Body of pancreas (tissue), 4 donors: ENCODE measurements around the gene RXRG. TPM values are rescaled to one million over a fixed set of nuclear protein-coding genes. Genes with fewer than 3 reads are reported as not detected.
A peak's percentile ranks its signal among the peaks of the same experiment; 100 is the strongest.

Experiments used
- ATAC-seq: fragments of 150-250 bp; one replicate; pipeline ENCODE4 v1.9.1; 2016
- DNase-seq, 4 donors: peaks; one replicate each; pipeline ENCODE4 v3.0.0-alpha.2; 2019
- H3K27ac ChIP-seq, 4 donors: fragments of 200-600 bp; sonication (generic); 1 replicate in 3 of 4; 2 replicates in 1 of 4; pipeline versions ENCODE4 v1.5.1 to v1.6.1; 2016 to 2019; ENCODE audit warnings: mild to moderate bottlenecking in 1 of 4, mixed read lengths in 1 of 4, moderate library complexity in 1 of 4
- H3K27me3 ChIP-seq, 2 donors: fragments of 200-600 bp; sonication (generic); one replicate each; pipeline ENCODE4 v1.6.0; 2016; ENCODE audit warnings: mild to moderate bottlenecking in 1 of 2
- H3K36me3 ChIP-seq, 2 donors: fragments of 200-600 bp; sonication (generic); replicated peaks in 1 of 2; 2 replicates each; pipeline ENCODE4 v1.5.1; 2016; ENCODE audit warnings: low read depth in 2 of 2; ENCODE audit not compliant: insufficient read depth in 1 of 2
- H3K4me1 ChIP-seq: fragments of 200-600 bp; sonication (generic); one replicate; pipeline ENCODE4 v1.6.0; 2016
- H3K4me3 ChIP-seq, 2 donors: fragments of 200-600 bp; sonication (generic); 1 replicate in 1 of 2; 2 replicates in 1 of 2; pipeline ENCODE4 v1.5.1; 2016 to 2019
- H3K9me3 ChIP-seq, 3 donors: fragments of 200-600 bp; sonication (generic); 1 replicate in 2 of 3; 2 replicates in 1 of 3; pipeline ENCODE4 v1.5.1; 2016
- CTCF ChIP-seq, 7 experiments: fragments of 450-650 bp in 4 of 7; fragments of 200-600 bp in 3 of 7; sonication (generic) in 3 of 7; IDR thresholded peaks; one replicate each; pipeline ENCODE4 v1.5.1; 2016 to 2019; ENCODE audit warnings: antibody characterized with exemption in 7 of 7
- POLR2A ChIP-seq, 3 donors: fragments of 450-650 bp; IDR thresholded peaks; one replicate each; pipeline ENCODE4 v1.6.1; 2016; ENCODE audit warnings: antibody characterized with exemption in 3 of 3, mild to moderate bottlenecking in 2 of 3
- WGBS, 2 donors: methylation state at CpG; one replicate each; pipeline ENCODE4 v1.1.5; 2017; 5-methylcytosine and 5-hydroxymethylcytosine counted together
- intact Hi-C: fragments of 100-400 bp; cut with DNase I; formaldehyde crosslinking; loops from one replicate; pipeline ENCODE4 v1.15.1; 2023
- total RNA-seq, 2 donors: library from RNA; depleted of rRNA; stranded (reverse); fragments of >200 nt; gene quantifications; one replicate each; pipeline ENCODE4 v1.1.0, GENCODE V29; 2016

Gene RXRG
- total RNA-seq, 2 donors from 2014 or later, result 2.6 TPM; not detected in 1

GRCh38 chr1:165367375-165367993 lies 77.4 kb downstream of the RXRG start:
- H3K27ac ChIP-seq, result no peak overlapping the region
- no peaks in the 10 kb centered on the region for H3K36me3 ChIP-seq
- no peaks in the 10 kb centered on the region for H3K9me3 ChIP-seq
- H3K4me1 ChIP-seq, result no peaks in the 10 kb centered on the region
- DNase-seq (peak; percentile 85 to 93 (median 86)), ATAC-seq (peak; percentile 68)
- intact Hi-C loops, result no loop called here
- TF ChIP-seq CTCF (IDR thresholded peaks at IDR 0.05), result peak; percentile 67 to 93 (median 74)
- TF ChIP-seq POLR2A (IDR thresholded peaks at IDR 0.05), result no peak
- no peak overlapping the region for H3K4me3 ChIP-seq
- no peaks in the 10 kb centered on the region for H3K27me3 ChIP-seq
- WGBS, 2 donors, result 40 to 41% methylated on average over 7 of the region's 7 CpGs

- no peak for ATAC-seq
- 50 to 51% methylated on average over 2 of the region's 2 CpGs for WGBS, 2 donors
- TF ChIP-seq CTCF (IDR thresholded peaks at IDR 0.05), result no peak
- no peak for TF ChIP-seq POLR2A (IDR thresholded peaks at IDR 0.05)
Observed at GRCh38 chr1:165365341-165365740, 79.6 kb downstream of the RXRG start.

GRCh38 chr1:165364568-165365133 lies 80.3 kb downstream of the RXRG start:
- ATAC-seq, result no peak
- no peaks in the 10 kb centered on the region for H3K4me1 ChIP-seq
- DNase-seq, result no peak
- no peaks in the 10 kb centered on the region for H3K27me3 ChIP-seq
- H3K27ac ChIP-seq, result no peak overlapping the region
- no peaks in the 10 kb centered on the region for H3K36me3 ChIP-seq
- H3K9me3 ChIP-seq, result no peaks in the 10 kb centered on the region
- intact Hi-C loops, result no loop called here
- no peak for TF ChIP-seq CTCF (IDR thresholded peaks at IDR 0.05)
- no peak for TF ChIP-seq POLR2A (IDR thresholded peaks at IDR 0.05)
- 11 to 21% methylated on average over 4 to 6 of the region's 6 CpGs for WGBS, 2 donors
- H3K4me3 ChIP-seq, result no peak overlapping the region

More at GRCh38 chr1:165365341-165365740, 79.6 kb downstream of the RXRG start:
- H3K36me3 ChIP-seq, result no peaks in the 10 kb centered on the region
- intact Hi-C loops, result no loop called here
- no peak overlapping the region for H3K4me3 ChIP-seq
- no peak overlapping the region for H3K27ac ChIP-seq
- H3K4me1 ChIP-seq, result no peaks in the 10 kb centered on the region
- no peaks in the 10 kb centered on the region for H3K9me3 ChIP-seq
- no peak for DNase-seq
- no peaks in the 10 kb centered on the region for H3K27me3 ChIP-seq

- peaks cover 0 to 21% of the 10 kb centered on the region in 2 donors for H3K27me3 ChIP-seq
- intact Hi-C loops, result no loop called here
- no peak overlapping the region for H3K4me3 ChIP-seq
- H3K36me3 ChIP-seq, result no peaks in the 10 kb centered on the region
- no peak for DNase-seq
- no peak overlapping the region for H3K27ac ChIP-seq
- H3K4me1 ChIP-seq, result peaks cover 33% of the 10 kb centered on the region
- no peak for TF ChIP-seq POLR2A (IDR thresholded peaks at IDR 0.05)
- no peak for TF ChIP-seq CTCF (IDR thresholded peaks at IDR 0.05)
- WGBS, 2 donors, result 14 to 35% methylated on average over 15 to 25 of the region's 25 CpGs
- ATAC-seq, result no peak
- H3K9me3 ChIP-seq, result no peaks in the 10 kb centered on the region
Observed at GRCh38 chr1:165356876-165357275, 88.0 kb downstream of the RXRG start.
